ENCODE data around the gene ZNF23.

DNA sequence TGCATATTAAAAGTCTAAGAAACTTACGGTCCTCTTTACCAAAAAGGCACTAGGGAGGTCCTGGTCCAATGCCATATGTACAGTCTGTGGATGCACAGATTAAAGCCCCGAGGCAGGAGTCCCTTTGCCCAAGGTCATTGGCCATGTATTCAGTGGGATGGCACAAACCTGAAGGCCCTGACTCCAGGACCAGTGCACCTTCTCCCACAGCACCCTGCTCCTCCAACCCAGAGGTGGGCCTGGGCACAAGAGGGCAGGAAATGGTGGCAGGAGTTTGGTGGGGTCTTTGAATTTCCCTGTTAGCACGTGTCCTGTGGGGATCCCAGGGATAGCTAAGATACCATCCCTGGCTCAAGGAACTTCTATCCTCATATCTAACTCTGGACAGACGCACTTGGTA lies 48.7 kb downstream of the ZNF23 start:
- TF ChIP-seq, protein P1, sequence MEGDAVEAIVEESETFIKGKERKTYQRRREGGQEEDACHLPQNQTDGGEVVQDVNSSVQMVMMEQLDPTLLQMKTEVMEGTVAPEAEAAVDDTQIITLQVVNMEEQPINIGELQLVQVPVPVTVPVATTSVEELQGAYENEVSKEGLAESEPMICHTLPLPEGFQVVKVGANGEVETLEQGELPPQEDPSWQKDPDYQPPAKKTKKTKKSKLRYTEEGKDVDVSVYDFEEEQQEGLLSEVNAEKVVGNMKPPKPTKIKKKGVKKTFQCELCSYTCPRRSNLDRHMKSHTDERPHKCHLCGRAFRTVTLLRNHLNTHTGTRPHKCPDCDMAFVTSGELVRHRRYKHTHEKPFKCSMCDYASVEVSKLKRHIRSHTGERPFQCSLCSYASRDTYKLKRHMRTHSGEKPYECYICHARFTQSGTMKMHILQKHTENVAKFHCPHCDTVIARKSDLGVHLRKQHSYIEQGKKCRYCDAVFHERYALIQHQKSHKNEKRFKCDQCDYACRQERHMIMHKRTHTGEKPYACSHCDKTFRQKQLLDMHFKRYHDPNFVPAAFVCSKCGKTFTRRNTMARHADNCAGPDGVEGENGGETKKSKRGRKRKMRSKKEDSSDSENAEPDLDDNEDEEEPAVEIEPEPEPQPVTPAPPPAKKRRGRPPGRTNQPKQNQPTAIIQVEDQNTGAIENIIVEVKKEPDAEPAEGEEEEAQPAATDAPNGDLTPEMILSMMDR (IDR thresholded peaks at IDR 0.05; ENCODE audit: low read depth, low read length), result no peak
- no peak for TF ChIP-seq EZH2phosphoT487 (IDR thresholded peaks at IDR 0.05; ENCODE audit: low read depth)

Measured in OCI-LY3 (cell line).